CD4-positive, alpha-beta T cell treated with Interleukin-17A for 4 hours (primary cell): Measurements from ENCODE around the gene ZBTB47.

ENCODE experiments used
- DNase-seq: peaks from one replicate; pipeline ENCODE4 v3.0.0-alpha.2; 2020; ENCODE audit warnings: mixed read lengths

The ZBTB47 gene

DNA sequence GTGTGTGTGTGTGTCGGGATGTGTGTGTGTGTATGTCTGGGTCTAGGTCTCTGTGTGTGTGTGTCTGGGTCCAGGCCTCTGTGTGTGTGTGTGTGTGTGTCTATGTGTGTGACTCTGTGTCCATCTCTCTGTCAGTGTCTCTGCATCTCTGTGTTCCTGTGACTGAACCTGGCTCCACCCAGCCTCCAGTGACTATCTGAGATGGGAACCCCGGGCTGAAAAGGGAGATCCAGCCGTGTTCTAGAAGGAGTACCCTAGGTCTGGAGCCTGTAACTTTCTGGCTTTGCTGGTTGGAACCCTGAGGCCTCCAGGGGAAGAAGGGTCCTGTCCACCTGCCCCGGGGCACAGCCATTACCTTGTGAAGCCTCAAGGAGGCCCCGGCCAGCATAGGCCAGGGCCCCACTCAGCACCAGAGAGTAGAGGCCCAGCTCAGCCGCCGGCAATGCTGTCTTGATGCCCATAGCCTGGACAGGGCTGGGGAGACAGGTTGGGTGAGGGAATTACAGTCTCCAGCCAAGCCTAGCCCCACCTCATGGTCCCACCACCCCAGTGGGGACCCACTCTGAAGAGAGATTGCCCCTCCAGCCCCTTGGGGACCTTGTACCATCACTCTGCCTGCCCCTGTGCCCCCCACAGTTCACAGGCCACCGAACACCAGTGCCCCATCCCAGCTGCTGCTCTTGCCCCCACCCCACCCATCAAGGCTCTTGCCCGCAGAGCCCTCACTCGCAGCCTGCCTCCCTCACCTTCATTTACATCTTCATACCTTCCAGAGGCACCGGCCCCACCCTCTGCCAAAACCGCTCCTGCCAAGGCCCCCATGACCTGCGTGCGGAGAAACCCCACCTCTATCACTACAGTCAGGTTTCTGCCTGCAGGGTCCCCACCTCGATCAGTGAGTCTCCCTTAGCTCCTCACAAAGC lies 47.1 kb downstream of the ZBTB47 start:
- DNase-seq, result no peak

DNA sequence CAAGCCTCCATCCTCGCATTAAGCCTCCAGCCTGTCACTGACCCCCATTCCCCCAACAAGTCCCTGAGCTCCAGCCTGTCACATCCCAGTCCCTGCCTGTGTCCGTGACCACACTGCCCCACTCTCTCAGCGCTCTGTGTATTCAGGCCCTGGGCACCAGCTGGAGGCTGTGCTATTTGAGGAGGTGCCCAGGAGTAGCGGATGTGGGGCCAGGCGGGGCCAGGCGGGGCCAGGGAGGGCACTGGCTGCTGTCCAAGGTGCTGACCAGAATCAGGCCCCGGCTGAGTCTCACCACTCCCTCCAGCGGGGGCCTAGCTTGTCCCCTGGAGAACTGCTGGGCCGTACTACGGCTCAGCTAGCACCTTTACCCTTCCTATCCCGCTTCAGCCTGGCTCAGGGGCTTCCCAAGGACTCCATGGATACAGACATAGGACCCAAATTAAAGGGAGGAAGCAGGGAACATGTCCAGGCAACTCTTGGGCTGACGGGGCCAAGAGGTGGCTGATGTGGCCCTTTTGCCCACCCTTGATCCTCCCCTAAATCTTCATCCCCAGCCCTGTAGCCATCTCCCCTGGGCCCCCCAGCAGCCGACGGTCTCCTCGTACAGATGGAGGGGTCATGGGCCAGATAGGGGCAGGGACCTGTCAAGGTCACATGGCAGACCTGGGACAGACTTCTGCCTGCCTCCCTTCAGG lies 48.0 kb downstream of the ZBTB47 start:
- peak; percentile 73 for DNase-seq

DNA sequence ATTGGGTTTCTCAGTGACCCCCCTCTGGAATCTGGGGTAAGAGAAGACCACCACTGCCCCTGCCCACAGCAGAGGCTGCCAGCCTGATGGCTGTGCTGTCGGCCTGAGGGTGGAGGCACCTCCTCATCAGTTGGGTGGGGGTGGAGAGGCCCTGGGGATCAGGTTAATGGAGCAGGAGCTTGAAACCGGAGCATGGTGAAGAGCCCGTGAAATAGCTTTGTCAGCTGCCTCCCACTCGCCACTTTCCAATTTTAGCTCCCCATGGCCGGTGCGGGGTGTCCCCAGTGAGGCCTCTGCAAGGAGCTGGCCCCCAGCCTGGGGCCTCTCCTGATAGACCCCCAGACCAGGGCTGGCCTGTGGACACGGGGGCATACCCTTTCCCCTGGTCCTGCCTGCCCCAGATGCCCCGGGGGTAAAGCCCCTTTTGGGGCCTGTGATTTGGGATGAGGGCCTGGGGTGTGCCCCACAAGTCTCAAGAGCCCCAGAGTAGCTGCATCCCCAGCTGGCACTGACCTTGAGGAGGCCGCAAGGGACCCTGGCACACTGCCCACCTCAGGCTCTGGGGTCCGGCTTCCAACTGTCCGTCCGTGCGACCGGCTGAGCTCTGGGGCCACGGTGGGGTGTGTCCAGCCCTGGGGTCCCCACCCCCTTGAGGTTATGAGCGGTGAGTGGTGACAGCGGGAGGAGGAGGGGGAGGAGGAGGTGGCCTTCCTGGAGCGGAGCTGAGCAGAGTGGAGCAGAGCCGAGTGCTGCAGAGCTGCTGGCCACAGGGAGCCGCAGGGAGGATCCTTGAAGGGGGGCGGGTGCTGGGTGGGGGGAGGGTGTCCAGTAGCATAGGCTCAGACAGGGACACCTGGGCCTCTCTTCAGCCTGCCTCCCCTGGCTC lies 48.8 kb downstream of the ZBTB47 start, which contains the start of gene HHATL:
Gene HHATL, minus strand, starts transcription at position 733 of the 886 bp plus-strand sequence. CDS start 1,972 bp downstream, outside the sequence.
- no peak for DNase-seq

DNA sequence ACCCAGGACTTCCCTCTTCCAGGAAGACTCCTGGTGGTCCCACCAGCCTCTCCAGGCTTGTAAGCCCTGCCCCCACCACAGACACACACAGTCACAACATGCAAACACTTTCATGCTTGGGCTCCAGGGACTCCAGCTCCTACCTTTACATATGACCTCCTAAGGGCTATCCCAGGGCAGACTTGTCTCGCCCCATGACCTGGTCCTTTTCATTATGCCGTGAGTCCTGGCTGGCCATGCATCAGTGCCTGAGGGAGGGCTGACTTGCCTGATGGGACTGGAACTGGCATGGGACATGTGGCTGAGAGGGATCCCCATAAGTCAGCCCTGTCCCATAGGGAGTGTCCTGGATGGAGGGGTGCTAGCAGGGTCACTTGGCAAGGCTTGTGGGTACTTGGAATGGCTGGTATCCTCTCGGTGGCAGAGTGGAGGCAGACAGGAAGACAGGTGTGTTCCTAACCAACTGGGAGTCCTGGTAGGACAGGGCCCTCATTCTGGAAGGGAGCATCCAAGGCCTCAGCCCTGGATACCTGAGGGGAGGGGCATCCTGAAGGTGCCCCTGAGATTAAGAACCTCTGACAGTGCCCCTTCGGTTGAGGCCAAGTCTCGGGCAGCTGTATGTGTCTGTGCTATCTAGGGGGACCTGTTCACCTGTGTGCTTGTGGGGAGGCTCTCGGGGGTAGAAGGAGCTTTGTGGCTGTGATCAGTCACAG lies 49.6 kb downstream of the ZBTB47 start:
- no peak for DNase-seq

DNA sequence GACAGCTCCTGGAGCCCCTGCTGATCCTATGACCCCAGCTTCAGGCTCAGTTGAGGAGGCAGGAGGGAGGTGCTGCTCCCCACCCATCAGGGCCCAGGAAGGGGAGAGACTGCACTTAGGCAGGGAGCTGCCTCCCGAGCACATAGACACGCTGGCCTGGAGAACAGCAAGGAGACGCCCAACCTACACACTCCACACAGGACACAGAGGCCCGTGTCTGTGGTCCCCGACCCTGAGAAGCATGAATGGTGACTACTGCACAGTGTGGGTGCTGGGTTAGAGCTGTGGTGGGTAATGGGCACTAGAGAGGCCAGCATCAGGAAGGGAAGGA lies 50.2 kb downstream of the ZBTB47 start:
- DNase-seq, result no peak

DNA sequence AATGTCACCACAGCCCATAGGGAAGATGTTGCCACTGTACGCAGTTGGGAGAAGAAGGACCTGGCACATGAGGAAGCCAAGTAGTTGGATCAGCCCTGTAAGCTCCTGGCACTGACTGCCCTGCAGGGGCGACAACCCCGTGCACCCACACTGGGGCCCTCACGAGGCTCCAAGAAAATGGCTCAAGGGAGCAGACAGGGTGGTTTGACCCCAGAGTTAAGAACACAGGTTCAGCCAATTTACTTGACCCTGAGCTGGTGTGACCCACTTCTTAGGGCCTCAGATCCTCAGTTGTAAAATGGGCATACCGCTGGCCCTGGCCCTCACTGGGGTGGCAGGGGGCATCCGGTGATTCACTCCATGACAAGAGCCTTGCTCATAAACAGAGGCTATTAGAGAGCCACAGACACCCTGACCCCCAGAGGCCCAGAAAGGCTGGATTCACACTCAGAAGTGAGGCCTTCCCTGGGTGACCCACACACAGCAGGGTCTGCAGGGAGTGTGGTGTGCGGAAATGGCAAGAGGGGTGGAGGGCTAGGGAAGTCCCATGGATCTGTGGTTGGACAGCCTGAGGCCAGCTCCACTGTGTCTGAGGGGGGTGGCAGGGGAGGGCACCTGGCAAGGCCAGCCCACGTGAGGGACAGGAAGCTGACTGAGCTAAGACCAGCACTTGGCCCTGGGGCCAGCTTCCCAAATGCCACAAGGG lies 50.8 kb downstream of the ZBTB47 start:
- DNase-seq, result no peak

DNA sequence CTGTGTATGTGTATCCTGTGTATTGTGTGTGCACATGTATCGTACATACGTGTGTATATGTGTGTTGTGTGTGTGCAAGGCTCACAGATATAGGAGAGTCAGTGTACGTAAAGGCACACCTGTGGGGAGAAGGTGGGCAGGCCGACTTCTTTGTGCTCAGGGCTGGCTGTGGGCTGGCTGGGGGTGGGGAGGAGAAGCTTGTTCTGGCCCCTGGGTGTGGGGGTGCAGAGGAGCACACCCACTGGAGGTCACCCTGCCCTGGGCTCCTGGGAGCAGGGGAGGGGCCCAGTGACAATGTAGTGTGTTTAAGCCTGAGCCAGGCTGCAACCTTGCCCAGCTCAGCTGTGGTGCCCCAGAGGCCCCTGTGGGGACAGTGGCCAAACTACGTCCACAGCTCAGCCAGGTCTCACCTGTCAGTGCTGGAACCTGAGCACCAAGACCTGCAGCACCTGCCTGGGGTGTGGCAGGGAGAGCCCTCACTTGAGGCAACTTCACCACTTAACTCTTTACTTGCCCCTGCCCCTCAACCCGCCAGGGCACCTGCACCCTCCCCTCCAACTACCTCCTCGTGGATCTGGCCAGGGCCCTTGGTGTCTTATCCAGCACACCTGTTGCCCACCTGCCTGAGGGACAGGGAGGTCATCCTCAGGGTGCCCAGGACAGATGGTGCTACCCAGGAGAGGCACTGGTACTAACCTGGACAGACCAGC lies 51.7 kb downstream of the ZBTB47 start:
- DNase-seq, result no peak

DNA sequence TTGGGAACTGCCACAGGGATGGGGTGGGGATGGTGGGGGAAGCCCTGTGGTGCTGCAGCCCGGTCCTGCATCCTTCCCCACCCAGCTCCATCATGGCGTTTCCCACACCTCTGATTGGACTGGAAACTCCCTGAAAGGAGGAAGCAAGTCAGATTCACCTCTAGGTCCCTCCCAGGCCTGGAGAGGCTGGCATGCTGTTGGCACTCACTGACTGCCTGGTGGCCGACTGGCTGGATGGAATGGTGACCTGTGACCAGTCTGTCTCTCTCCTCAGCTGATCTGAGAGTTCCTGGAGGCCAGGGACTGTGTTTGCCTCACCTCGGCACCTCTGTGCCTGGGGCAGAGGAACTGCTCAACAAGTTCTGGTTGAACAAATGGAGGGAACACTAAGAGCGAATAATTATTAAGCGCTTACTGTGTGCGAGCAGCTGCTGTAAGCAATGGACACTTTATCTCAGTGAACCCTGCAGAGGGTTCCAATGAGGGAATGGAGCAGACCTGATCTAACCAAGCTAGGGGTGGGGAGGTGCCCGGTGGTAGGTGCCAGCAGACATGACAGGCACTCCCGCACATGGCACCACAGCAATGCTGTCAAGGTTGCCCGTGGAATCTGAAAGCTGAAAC lies 52.6 kb downstream of the ZBTB47 start:
- no peak for DNase-seq

DNA sequence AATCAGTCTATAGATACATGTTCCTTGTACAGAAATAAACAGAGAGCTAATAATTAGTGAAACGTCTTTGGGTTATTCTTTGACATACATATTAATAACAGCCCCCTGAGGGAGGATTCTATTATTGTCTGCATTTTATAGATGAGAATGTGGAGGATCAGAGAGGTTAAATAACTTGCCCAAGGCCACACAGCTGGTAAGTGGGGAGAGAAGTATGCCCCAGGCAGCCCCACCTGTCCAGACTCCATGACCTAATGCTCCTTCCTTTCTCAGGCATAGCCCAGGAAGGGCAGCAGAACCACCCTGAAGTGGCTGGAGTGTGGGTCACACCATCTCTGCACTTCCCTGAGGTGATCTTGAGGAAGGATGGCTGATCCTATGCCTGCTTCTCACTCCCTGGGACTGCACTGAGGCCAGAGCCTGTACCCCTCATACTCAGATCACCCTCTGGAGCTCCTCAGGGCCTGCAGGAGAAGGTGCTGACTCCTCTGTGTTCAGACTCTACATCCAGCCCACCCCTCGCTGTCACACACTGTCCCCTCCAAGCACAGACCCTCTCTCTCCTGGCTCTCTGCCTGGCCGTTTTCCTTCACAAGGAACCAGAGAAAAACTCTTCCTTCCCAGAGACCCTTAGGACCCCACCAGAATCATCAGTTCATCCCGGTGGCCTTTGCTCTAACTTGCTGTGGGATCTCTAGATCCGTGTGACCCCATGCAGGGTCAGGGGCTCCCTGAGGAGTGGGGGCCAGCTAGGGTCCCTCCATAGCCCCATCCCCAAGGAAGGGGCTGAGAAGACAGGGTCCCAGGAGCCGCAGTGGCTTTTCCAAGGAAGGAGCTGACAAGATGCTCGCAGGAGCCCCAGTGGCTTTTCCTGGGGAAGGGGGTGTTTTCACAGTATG lies 53.5 kb downstream of the ZBTB47 start:
- DNase-seq, result no peak

DNA sequence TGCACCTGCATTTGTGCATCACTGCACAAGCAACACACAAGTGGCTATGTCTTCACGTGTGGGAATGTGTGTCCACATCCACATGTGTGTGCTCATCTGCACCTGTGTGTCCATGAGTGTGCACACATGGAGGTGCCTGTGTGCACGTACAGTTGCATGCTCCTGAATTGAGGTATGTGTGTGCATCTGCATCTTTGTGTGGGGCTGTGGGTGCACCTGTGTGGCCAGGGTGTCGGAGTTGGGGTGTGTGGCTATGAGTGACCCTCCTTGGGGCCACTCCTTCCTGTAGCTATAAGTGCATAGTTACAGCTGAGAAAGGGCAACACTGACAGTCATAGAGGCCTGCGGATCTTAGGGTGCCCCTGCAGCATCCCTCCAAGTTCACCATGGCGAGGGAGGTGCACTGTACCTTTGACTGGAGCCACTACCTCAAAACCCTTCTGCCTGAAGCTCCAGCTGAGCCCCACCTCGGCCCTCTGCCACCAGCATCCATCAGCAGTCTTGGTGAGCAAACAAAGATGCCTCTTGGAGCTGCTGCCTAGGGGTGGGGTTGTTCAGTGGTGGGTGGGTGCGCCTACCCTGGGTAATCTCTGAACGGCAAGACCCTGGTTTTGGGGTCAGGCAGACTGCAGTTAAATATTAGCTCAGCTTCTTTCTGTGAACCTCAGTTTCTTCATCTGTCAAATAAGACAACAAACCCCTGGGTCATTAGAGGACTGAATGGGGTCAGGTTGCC lies 54.3 kb downstream of the ZBTB47 start:
- DNase-seq, result no peak

DNA sequence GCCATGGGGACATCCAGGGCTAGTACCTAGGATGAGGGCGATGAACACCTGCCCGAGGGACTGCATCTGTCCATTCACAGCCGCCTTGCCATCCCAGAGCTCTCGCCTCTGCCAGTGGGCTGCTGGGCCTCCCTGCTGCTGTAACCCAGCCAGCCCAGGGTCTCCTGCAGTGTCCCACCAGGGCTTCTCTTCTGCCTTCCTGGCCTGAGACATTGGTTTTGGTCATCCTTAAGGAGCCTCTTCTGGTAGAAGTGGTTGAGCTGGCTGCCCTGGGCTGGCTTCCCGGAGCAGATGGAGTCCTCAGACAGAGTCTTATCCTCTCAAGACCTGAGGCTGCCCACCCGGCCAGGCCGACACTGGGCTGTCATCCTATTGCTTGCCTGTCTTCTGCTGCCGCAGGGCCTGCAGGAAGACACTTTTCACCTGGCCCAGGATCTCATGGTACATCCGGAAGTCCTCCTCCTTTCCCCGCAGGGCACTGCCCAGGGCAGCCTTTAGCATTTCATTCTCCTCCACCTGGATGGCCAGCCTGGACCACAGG lies 55.2 kb downstream of the ZBTB47 start:
- DNase-seq, result no peak

DNA sequence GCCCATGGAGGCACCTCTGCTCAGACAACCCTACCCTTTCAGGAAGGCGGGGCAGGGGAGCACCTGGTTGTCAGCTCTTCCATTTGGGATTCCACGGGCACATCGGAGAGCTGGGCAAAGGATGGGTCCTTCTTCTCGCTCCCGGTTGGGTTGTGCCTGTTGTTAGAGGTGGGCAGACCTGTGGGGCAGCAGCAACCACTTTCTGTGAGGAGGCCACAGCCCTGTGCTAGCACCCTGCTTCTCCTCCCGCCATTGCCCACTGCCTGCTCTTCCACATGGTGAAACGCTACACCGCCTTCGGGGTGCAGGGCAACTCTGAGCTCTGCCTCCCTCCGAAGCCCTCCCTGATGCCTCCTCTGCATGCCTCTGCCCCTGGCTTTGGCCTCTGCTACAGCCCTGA lies 56.1 kb downstream of the ZBTB47 start:
- no peak for DNase-seq

DNA sequence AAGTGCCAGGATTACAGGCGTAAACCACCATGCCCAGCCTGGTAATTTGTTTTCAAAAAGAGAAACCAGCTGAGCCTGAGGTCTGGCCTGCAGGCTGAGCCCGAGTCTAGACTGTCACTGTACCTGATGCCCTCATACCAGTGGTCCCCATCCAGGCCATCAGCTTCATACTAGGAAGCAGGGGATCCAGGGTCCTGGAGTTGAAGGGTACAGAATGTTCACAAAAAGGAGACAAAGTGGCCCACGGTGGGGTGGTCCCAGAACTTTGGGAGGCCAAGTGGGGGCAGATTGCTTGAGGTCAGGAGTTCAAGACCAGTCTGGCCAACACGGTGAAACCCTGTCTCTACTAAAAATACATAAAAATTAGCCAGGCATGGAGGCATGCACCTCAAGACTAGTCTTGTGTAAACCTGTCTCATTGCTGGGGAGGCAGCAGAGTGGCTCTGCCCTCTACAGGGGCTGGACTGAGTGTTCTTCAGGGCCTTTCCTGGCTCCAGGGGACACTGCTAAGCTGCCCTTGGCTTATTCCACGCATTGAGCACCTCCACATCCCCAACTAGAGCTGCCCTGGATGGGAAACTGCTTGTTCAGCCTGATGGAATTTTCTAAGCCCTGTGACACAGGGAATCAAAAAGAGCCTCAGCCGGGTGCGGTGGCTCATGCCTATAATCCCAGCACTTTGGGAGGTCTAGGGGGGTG lies 57.0 kb downstream of the ZBTB47 start:
- no peak for DNase-seq

DNA sequence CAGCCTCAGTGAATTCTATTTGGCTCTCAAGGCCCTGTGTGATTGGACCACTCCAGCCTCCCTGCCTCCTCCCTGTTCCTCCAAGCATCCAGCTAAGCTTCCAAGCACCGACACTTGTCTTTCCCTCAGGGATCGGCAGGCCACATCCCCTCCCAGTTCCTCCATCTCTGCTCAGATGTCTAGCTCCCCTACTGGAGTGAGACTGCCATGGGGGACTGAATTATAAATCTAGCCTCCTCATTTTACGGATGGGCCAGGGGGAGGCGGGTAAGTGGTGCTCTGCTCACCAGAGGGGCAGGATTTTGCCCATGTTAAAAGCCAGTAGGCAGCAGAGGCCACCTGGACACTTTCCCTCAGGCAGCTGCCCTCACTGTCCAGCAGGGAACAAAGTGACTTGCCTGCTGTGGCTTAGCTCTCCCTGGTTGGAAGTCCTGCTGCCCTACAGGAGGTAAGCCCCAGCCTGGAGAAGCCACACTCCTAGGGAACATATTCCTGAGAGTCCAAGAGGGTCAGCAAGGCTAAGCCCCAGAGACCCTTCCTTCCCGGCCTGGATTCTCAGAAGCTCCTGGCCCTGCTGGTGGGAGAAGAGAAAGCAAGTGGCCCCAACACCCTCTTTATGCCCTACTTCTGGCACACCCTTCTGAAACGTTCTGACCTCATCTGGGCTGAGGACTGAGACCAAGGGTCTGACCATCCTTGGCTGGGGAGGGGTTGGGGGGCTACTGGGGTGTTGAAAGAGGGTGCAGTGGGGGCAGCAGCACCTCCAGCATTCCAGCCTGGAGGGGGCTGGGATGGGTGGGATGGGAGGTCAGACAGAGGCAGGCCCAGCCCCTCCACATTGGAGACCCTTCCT lies 58.2 kb downstream of the ZBTB47 start:
- DNase-seq, result no peak

DNA sequence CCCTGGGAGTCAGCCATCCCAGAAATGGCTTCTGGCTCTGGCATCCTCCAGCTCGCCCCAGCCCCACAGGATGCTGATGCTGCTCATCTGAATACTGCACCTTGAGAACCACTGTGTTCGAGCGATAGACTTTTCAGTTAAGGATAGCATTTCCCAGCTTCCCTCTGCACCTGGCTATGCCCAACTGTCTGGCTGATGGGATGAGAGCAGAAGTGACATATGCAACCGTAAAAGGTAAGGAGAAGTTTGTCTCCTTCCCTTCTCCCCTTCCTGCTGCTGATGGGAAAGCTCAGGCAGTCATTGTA lies 58.8 kb downstream of the ZBTB47 start:
- DNase-seq, result no peak

DNA sequence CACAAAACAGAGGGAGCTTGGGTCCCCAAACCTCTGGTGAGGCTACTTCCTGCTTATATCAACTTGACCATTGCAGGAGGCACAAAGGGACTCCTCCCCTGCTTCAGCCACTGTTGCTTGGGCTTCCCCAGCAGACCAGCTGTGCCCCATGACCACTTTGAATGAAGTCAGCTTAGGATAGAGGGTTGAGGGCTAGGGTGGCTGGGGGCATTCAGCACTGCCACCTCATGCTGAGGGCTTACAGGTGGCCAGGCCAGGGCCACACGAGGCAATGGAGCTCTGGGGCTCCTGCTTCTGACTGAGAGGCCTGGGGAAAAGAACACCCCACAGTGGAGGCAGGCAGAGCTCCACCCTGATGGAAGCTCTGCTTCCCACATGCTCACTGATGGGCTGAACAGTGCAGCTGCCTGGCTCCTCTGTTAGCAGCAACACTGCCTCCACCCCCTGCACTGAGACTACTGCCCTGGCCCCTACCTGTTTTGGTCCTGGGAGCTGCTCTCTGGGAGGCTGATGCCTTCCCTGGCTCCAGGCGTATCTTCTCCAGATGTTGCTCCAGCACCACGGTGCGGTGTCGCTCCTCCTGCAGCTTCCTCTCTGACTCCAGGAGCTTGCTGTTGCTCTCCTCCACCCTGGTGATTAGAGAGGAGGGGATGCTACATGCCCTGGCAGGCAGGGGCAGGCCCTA lies 59.3 kb downstream of the ZBTB47 start:
- DNase-seq, result no peak

DNA sequence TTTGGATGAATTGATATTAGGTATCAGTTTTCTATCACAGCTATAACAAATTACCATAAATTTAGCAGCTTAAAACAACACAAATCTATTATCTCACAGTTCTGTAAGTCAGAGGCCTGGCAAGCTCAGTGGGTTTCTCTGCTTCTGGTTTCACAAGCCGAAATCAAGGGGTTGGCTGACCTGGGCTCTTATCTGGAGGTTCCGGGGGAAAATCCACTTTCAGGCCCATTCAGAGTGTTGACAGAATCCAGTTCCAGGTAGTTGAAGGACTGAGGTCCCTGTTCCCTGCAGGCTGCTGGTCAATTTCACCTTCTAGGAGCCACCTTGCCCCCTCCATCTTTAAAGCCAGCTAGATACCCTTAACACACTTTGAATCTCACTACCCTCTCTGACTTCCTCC lies 60.2 kb downstream of the ZBTB47 start:
- no peak for DNase-seq
